GM12878 (cell line): Measurements from ENCODE around the gene SLC4A5.

Experiments used
- CHD2 ChIP-seq: IDR thresholded peaks from 2 replicates; pipeline ENCODE4 v1.6.1; 2011; ENCODE audit warnings: low read depth, low read length, improper control_type of control experiment, borderline replicate concordance
- MTA3 ChIP-seq: IDR thresholded peaks from 2 replicates; pipeline ENCODE4 v1.6.1; 2012; ENCODE audit warnings: low read length, inconsistent platforms, borderline replicate concordance

- no peak for TF ChIP-seq MTA3
- no peak for TF ChIP-seq CHD2
These were observed 24.6 kb upstream of the SLC4A5 start for GRCh38 chr2:74367789-74368188.
